ENCODE results near the gene CSF2. TPM values are rescaled to one million over a fixed set of nuclear protein-coding genes. Genes with fewer than 3 reads are reported as not detected.
A peak's percentile ranks its signal among the peaks of the same experiment; 100 is the strongest.

Gene CSF2
- total and polyA plus RNA-seq, 2 of the 13 experiments (the other 11 are each of a cell fraction or from before 2014, with no cell fraction given), result not detected

DNA sequence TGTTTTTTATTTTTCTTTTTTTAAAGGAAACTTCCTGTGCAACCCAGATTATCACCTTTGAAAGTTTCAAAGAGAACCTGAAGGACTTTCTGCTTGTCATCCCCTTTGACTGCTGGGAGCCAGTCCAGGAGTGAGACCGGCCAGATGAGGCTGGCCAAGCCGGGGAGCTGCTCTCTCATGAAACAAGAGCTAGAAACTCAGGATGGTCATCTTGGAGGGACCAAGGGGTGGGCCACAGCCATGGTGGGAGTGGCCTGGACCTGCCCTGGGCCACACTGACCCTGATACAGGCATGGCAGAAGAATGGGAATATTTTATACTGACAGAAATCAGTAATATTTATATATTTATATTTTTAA, 2.1 kb downstream of the CSF2 start:
- Histone ChIP-seq H3K9ac (ENCODE audit: insufficient read depth, low read depth, low read length) (no peak overlapping the region), H3K4me2 (ENCODE audit: low read depth, low read length) (no peak overlapping the region), H3K4me3 (replicated peaks in 1 of 3; ENCODE audit: insufficient read depth in 1 of 3, low read depth in 2 of 3, low read length in 3 of 3) (no peak overlapping the region), H3K27ac (ENCODE audit: extremely low read length, insufficient read depth, low read length) (no peak overlapping the region), H3K36me3 (replicated peaks in 1 of 2; ENCODE audit: control insufficient read depth in 1 of 2, insufficient read depth in 2 of 2, low read length in 2 of 2) (no peaks in the 10 kb centered on the region), H3K4me1 (ENCODE audit: insufficient read depth, low read length) (peaks cover 42% of the 10 kb centered on the region), H2AFZ (ENCODE audit: low read length) (no peak overlapping the region), H4K20me1 (ENCODE audit: insufficient read depth, low read length) (no peaks in the 10 kb centered on the region), H3K79me2 (ENCODE audit: insufficient read depth, low read length) (no peaks in the 10 kb centered on the region), H3K27me3 (ENCODE audit: control insufficient read depth in 1 of 2, insufficient read depth in 2 of 2, low read length in 2 of 2) (peaks cover 3 to 28% of the 10 kb centered on the region in 2 experiments; a peak in 3 of 5 replicates), H3K9me3 (ENCODE audit: low read length) (no peaks in the 10 kb centered on the region)
- ChIA-PET CTCF (ENCODE audit: low intra/inter-chr PET ratio, low total read pairs) (no interaction called here), POLR2A (no interaction called here)
- no peak for DNase-seq (ENCODE audit: low spot score)
- intact Hi-C loops (cut with micrococcal nuclease; ENCODE audit: unreplicated experiment), result no loop called here
- TF ChIP-seq RXRA (CRISPR knock-in tag; IDR thresholded peaks at IDR 0.05), result no peak
- TF ChIP-seq HCFC1 (IDR thresholded peaks at IDR 0.05; ENCODE audit: low read depth, low read length), result no peak
- in situ Hi-C loops (cut with HindIII; ENCODE audit: extremely low pct_ligation_motif_present, low pct_unique_long_range_greater_than_20kb), result no loop called here
- no peak for ATAC-seq
- 77% methylated on average over 2 of the region's 2 CpGs for WGBS (ENCODE audit: low lambda C conversion rate)
- FAIRE-seq, result no peak
- no TSS peak for BruUV-seq (replicated peaks)

- peaks cover 44% of the 10 kb centered on the region for H3K4me1 ChIP-seq (ENCODE audit: insufficient read depth, low read length)
- 14% methylated on average over 10 of the region's 11 CpGs for WGBS (ENCODE audit: low lambda C conversion rate)
- no peak overlapping the region for H3K4me2 ChIP-seq (ENCODE audit: low read depth, low read length)
- H3K27ac ChIP-seq (ENCODE audit: extremely low read length, insufficient read depth, low read length), result no peak overlapping the region
- FAIRE-seq (no peak), ATAC-seq (no peak), DNase-seq (ENCODE audit: low spot score) (no peak)
- H3K9me3 ChIP-seq (ENCODE audit: low read length), result no peaks in the 10 kb centered on the region
- BruUV-seq (replicated peaks), result no TSS peak
- peaks cover 3 to 22% of the 10 kb centered on the region in 2 experiments; a peak in 3 of 5 replicates for H3K27me3 ChIP-seq (ENCODE audit: control insufficient read depth in 1 of 2, insufficient read depth in 2 of 2, low read length in 2 of 2)
- no peak overlapping the region for H3K9ac ChIP-seq (ENCODE audit: insufficient read depth, low read depth, low read length)
- intact Hi-C loops (cut with micrococcal nuclease; ENCODE audit: unreplicated experiment) (no loop called here), in situ Hi-C loops (cut with HindIII; ENCODE audit: extremely low pct_ligation_motif_present, low pct_unique_long_range_greater_than_20kb) (no loop called here)
- H3K79me2 ChIP-seq (ENCODE audit: insufficient read depth, low read length), result no peaks in the 10 kb centered on the region
- H4K20me1 ChIP-seq (ENCODE audit: insufficient read depth, low read length), result no peaks in the 10 kb centered on the region
- POLR2A ChIA-PET, result no interaction called here
- H2AFZ ChIP-seq (ENCODE audit: low read length), result no peak overlapping the region
- no peak overlapping the region for H3K4me3 ChIP-seq (replicated peaks in 1 of 3; ENCODE audit: insufficient read depth in 1 of 3, low read depth in 2 of 3, low read length in 3 of 3)
- CTCF ChIA-PET (ENCODE audit: low intra/inter-chr PET ratio, low total read pairs), result no interaction called here
- H3K36me3 ChIP-seq (replicated peaks in 1 of 2; ENCODE audit: control insufficient read depth in 1 of 2, insufficient read depth in 2 of 2, low read length in 2 of 2), result no peaks in the 10 kb centered on the region
- TF ChIP-seq AHDC1 (CRISPR knock-in tag; IDR thresholded peaks at IDR 0.05; ENCODE audit: borderline replicate concordance) (no peak), ESRRA (CRISPR knock-in tag; IDR thresholded peaks at IDR 0.05; ENCODE audit: low read depth) (no peak), HMGXB3 (CRISPR knock-in tag; IDR thresholded peaks at IDR 0.05; ENCODE audit: borderline replicate concordance) (no peak), HOXA3 (CRISPR knock-in tag; IDR thresholded peaks at IDR 0.05) (no peak), LCORL (IDR thresholded peaks at IDR 0.05) (no peak), LCORL (CRISPR knock-in tag; IDR thresholded peaks at IDR 0.05) (no peak), NR2F2 (IDR thresholded peaks at IDR 0.05; ENCODE audit: borderline replicate concordance, low read depth) (peak; percentile 74)
These were observed 2.7 kb downstream of the CSF2 start for GRCh38 chr5:132076202-132076830.
